K562 (cell line): Measurements from ENCODE around the gene SERTAD1. TPM values are rescaled to one million over a fixed set of nuclear protein-coding genes. Genes with fewer than 3 reads are reported as not detected.

Experiments used
- E2F5 ChIP-seq: sonication (generic); formaldehyde crosslinking; IDR thresholded peaks from 2 replicates; pipeline ENCODE4 v1.8.0; 2022; ENCODE audit warnings: mild to moderate bottlenecking, missing genetic modification reagents
- GTF2A2 ChIP-seq: IDR thresholded peaks from 2 replicates; pipeline ENCODE4 v1.6.1; 2016; ENCODE audit warnings: mild to moderate bottlenecking, missing genetic modification characterization, missing compliant biosample characterization
- HDGF ChIP-seq: fragments of 450-650 bp; IDR thresholded peaks from 2 replicates; pipeline ENCODE4 v1.6.1; 2016
- HOXB6 ChIP-seq: fragments of 250-450 bp; sonication (Bioruptor Pico); IDR thresholded peaks from 2 replicates; pipeline ENCODE4 v1.5.1; 2022; ENCODE audit warnings: mild to moderate bottlenecking, borderline replicate concordance
- MCM7 ChIP-seq, 2 experiments: fragments of 450-650 bp; IDR thresholded peaks; 2 replicates each; pipeline ENCODE4 v1.6.1; 2016 to 2018
- MTF1 ChIP-seq: fragments of 250-450 bp; sonication (Bioruptor Pico); IDR thresholded peaks from 2 replicates; pipeline ENCODE4 v1.9.0; 2021; ENCODE audit warnings: moderate library complexity, mild to moderate bottlenecking, inconsistent platforms, borderline replicate concordance
- NFRKB ChIP-seq: fragments of 450-650 bp; IDR thresholded peaks from 2 replicates; pipeline ENCODE4 v1.6.1; 2016; ENCODE audit warnings: low read depth
- PCBP1 ChIP-seq: fragments of 200-400 bp; formaldehyde crosslinking; IDR thresholded peaks from 2 replicates; pipeline ENCODE4 v1.6.1; 2018; ENCODE audit warnings: mild to moderate bottlenecking, low read depth, low read length; ENCODE audit not compliant: poor library complexity, severe bottlenecking
- PCBP2 ChIP-seq: fragments of 200-400 bp; formaldehyde crosslinking; IDR thresholded peaks from 2 replicates; pipeline ENCODE4 v1.6.1; 2018; ENCODE audit warnings: low read length, low read depth, mild to moderate bottlenecking, moderate library complexity; ENCODE audit not compliant: poor library complexity, severe bottlenecking
- PHB2 ChIP-seq: fragments of 450-650 bp; IDR thresholded peaks from 2 replicates; pipeline ENCODE4 v1.6.1; 2017; ENCODE audit warnings: low read depth
- POLR2B ChIP-seq: fragments of 450-650 bp; IDR thresholded peaks from 2 replicates; pipeline ENCODE4 v1.6.1; 2018; ENCODE audit warnings: low read depth; ENCODE audit not compliant: partially characterized antibody
- POLR3G ChIP-seq: IDR thresholded peaks from 2 replicates; pipeline ENCODE4 v1.6.1; 2011; ENCODE audit not compliant: insufficient read length, insufficient replicate concordance; ENCODE audit errors: extremely low read depth
- RBM15 ChIP-seq: fragments of 200-400 bp; formaldehyde crosslinking; IDR thresholded peaks from 2 replicates; pipeline ENCODE4 v1.6.1; 2018; ENCODE audit warnings: mild to moderate bottlenecking, low read length, moderate library complexity; ENCODE audit not compliant: insufficient read depth
- SAFB ChIP-seq: fragments of 200-400 bp; formaldehyde crosslinking; IDR thresholded peaks from 2 replicates; pipeline ENCODE4 v1.6.1; 2017; ENCODE audit warnings: low read depth, low read length, borderline replicate concordance
- SMARCE1 ChIP-seq: fragments of 450-650 bp; IDR thresholded peaks from 2 replicates; pipeline ENCODE4 v1.7.1; 2016; ENCODE audit warnings: mild to moderate bottlenecking
- TBL1XR1 ChIP-seq, 2 experiments: IDR thresholded peaks; 2 replicates each; pipeline ENCODE4 v1.6.1; 2012; ENCODE audit warnings: improper control_type of control experiment in 2 of 2, low read length in 2 of 2, mild to moderate bottlenecking in 1 of 2
- ZNF75A ChIP-seq: fragments of 450-650 bp; formaldehyde crosslinking; IDR thresholded peaks from 2 replicates; pipeline ENCODE4 v1.4.0; 2020; ENCODE audit warnings: mild to moderate bottlenecking
- polyA plus RNA-seq, 8 experiments: library from polyadenylated mRNA; depleted of rRNA in 4 of 8; stranded (reverse) in 5 of 8; unstranded in 3 of 8; fragments of >200 nt; fragmentation: Nextera tagmentation in 2 of 8; fragmentation: Illumina TruSeq in 1 of 8; extraction: Ambion mirVana in 2 of 8; extraction: Trizol in 1 of 8; gene quantifications; 2 replicates each; pipeline versions ENCODE4 v1.2.1 to v1.2.3, GENCODE V29; 2011 to 2014; ENCODE audit warnings: inconsistent platforms in 1 of 8, missing spikeins in 1 of 8
- total RNA-seq, 7 experiments: library from RNA; depleted of rRNA in 6 of 7; stranded (reverse); fragments of >200 nt in 6 of 7; fragmentation: Illumina TruSeq in 2 of 7; extraction: Trizol in 2 of 7; gene quantifications; 2 replicates each; pipeline versions ENCODE4 v1.2.1 to v1.2.3, GENCODE V29; 2011 to 2021; ENCODE audit warnings: low replicate concordance in 1 of 7
- TF ChIP-seq, protein P1 (sequence below): fragments of 450-650 bp; IDR thresholded peaks from 2 replicates; pipeline ENCODE4 v1.6.1; 2014; ENCODE audit warnings: low read depth, mild to moderate bottlenecking, moderate library complexity, borderline replicate concordance
- TF ChIP-seq, protein P2 (sequence below): fragments of 250-450 bp; sonication (Bioruptor Pico); IDR thresholded peaks from 2 replicates; pipeline ENCODE4 v1.8.0; 2022; ENCODE audit warnings: inconsistent platforms
- TF ChIP-seq, protein P3 (sequence below): fragments of 450-650 bp; IDR thresholded peaks from 2 replicates; pipeline ENCODE4 v1.6.1; 2018; ENCODE audit warnings: mild to moderate bottlenecking, low read depth; ENCODE audit not compliant: partially characterized antibody
- TF ChIP-seq, protein P4 (sequence below): fragments of 450-650 bp; IDR thresholded peaks from 2 replicates; pipeline ENCODE4 v1.6.1; 2017; ENCODE audit warnings: mild to moderate bottlenecking, moderate library complexity

The SERTAD1 gene
- total and polyA plus RNA-seq, 9 of the 15 experiments (the other 6 are each of a cell fraction or from before 2014, with no cell fraction given), result 0.15 to 8.7 (median 4.9) TPM

GRCh38 chr19:40425450-40426287 is at the start of gene SERTAD1 (continued):
- no peak for TF ChIP-seq HOXB6
- TF ChIP-seq NFRKB, result no peak
- TF ChIP-seq SAFB, result no peak
- TF ChIP-seq PCBP2, result no peak
- TF ChIP-seq ZNF75A, result no peak
- TF ChIP-seq POLR3G, result no peak
- TF ChIP-seq, protein P1, sequence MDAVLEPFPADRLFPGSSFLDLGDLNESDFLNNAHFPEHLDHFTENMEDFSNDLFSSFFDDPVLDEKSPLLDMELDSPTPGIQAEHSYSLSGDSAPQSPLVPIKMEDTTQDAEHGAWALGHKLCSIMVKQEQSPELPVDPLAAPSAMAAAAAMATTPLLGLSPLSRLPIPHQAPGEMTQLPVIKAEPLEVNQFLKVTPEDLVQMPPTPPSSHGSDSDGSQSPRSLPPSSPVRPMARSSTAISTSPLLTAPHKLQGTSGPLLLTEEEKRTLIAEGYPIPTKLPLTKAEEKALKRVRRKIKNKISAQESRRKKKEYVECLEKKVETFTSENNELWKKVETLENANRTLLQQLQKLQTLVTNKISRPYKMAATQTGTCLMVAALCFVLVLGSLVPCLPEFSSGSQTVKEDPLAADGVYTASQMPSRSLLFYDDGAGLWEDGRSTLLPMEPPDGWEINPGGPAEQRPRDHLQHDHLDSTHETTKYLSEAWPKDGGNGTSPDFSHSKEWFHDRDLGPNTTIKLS, result no peak
- TF ChIP-seq GTF2A2 (tag), result no peak
- peak; percentile 96 for TF ChIP-seq POLR2B
- no peak for TF ChIP-seq PHB2
- TF ChIP-seq SMARCE1, result no peak; the same call in 1 of the 2 replicates
- TF ChIP-seq, protein P2, sequence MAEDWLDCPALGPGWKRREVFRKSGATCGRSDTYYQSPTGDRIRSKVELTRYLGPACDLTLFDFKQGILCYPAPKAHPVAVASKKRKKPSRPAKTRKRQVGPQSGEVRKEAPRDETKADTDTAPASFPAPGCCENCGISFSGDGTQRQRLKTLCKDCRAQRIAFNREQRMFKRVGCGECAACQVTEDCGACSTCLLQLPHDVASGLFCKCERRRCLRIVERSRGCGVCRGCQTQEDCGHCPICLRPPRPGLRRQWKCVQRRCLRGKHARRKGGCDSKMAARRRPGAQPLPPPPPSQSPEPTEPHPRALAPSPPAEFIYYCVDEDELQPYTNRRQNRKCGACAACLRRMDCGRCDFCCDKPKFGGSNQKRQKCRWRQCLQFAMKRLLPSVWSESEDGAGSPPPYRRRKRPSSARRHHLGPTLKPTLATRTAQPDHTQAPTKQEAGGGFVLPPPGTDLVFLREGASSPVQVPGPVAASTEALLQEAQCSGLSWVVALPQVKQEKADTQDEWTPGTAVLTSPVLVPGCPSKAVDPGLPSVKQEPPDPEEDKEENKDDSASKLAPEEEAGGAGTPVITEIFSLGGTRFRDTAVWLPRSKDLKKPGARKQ (CRISPR knock-in tag), result no peak
- no peak for TF ChIP-seq MCM7 (IDR thresholded peaks at IDR 0.05)
- TF ChIP-seq, protein P3, sequence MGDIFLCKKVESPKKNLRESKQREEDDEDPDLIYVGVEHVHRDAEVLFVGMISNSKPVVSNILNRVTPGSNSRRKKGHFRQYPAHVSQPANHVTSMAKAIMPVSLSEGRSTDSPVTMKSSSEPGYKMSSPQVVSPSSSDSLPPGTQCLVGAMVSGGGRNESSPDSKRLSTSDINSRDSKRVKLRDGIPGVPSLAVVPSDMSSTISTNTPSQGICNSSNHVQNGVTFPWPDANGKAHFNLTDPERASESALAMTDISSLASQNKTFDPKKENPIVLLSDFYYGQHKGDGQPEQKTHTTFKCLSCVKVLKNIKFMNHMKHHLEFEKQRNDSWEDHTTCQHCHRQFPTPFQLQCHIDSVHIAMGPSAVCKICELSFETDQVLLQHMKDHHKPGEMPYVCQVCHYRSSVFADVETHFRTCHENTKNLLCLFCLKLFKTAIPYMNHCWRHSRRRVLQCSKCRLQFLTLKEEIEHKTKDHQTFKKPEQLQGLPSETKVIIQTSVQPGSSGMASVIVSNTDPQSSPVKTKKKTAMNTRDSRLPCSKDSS, result no peak
- TF ChIP-seq TBL1XR1 (IDR thresholded peaks at IDR 0.05; ENCODE audit: low read length in 2 of 2), result no peak
- no peak for TF ChIP-seq PCBP1
- TF ChIP-seq MTF1 (CRISPR knock-in tag), result no peak
- TF ChIP-seq, protein P4, sequence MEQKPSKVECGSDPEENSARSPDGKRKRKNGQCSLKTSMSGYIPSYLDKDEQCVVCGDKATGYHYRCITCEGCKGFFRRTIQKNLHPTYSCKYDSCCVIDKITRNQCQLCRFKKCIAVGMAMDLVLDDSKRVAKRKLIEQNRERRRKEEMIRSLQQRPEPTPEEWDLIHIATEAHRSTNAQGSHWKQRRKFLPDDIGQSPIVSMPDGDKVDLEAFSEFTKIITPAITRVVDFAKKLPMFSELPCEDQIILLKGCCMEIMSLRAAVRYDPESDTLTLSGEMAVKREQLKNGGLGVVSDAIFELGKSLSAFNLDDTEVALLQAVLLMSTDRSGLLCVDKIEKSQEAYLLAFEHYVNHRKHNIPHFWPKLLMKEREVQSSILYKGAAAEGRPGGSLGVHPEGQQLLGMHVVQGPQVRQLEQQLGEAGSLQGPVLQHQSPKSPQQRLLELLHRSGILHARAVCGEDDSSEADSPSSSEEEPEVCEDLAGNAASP, result no peak
- no peak for TF ChIP-seq HDGF
- TF ChIP-seq E2F5 (CRISPR knock-in tag), result no peak
- no peak for TF ChIP-seq RBM15
